NB4 (cell line): Measurements from ENCODE around the gene FBXO31.

Experiments
- DNase-seq: peaks from one replicate; pipeline ENCODE4 v3.0.0; 2010; ENCODE audit warnings: low read depth
- H3K4me3 ChIP-seq: one replicate; pipeline ENCODE4 v1.5.1; 2011; ENCODE audit warnings: mild to moderate bottlenecking, low read depth, low read length, moderate library complexity
- CTCF ChIP-seq: IDR thresholded peaks from one replicate; pipeline ENCODE4 v1.5.1; 2012; ENCODE audit warnings: low read depth, low read length
- MAX ChIP-seq: IDR thresholded peaks from 2 replicates; pipeline ENCODE4 v1.6.1; 2011; ENCODE audit warnings: low read depth, low read length
- MYC ChIP-seq: IDR thresholded peaks from 2 replicates; pipeline ENCODE4 v1.6.1; 2011; ENCODE audit warnings: low read depth, low read length
- POLR2A ChIP-seq: IDR thresholded peaks from 2 replicates; pipeline ENCODE4 v1.6.1; 2011; ENCODE audit warnings: mild to moderate bottlenecking; ENCODE audit not compliant: insufficient read length; ENCODE audit errors: extremely low read depth

Gene FBXO31

GRCh38 chr16:87412371-87412995 lies 28.9 kb upstream of the FBXO31 start:
- H3K4me3 ChIP-seq = no peak overlapping the region
- no peak for DNase-seq
- TF ChIP-seq MYC = no peak
- no peak for TF ChIP-seq MAX
- no peak for TF ChIP-seq CTCF
- TF ChIP-seq POLR2A = no peak

- no peak for TF ChIP-seq MAX
- TF ChIP-seq MYC = no peak
- TF ChIP-seq POLR2A = no peak
- no peak for TF ChIP-seq CTCF
- DNase-seq = no peak
- no peak overlapping the region for H3K4me3 ChIP-seq
Measured at GRCh38 chr16:87411375-87412271, 28.0 kb upstream of the FBXO31 start.

GRCh38 chr16:87410968-87411367 lies 27.4 kb upstream of the FBXO31 start:
- DNase-seq = no peak
- TF ChIP-seq MAX = no peak
- TF ChIP-seq POLR2A = no peak
- H3K4me3 ChIP-seq = no peak overlapping the region

- H3K4me3 ChIP-seq = no peak overlapping the region
- TF ChIP-seq MYC = no peak
- no peak for TF ChIP-seq POLR2A
- TF ChIP-seq MAX = no peak
- no peak for TF ChIP-seq CTCF
- DNase-seq = no peak
Measured at GRCh38 chr16:87410530-87410929, 27.0 kb upstream of the FBXO31 start.

GRCh38 chr16:87409781-87410180 lies 26.2 kb upstream of the FBXO31 start:
- no peak overlapping the region for H3K4me3 ChIP-seq
- TF ChIP-seq POLR2A (no peak), MYC (no peak), MAX (no peak), CTCF (no peak)
- DNase-seq = no peak

- no peak overlapping the region for H3K4me3 ChIP-seq
- DNase-seq = no peak
- TF ChIP-seq POLR2A (no peak), MYC (no peak), MAX (no peak), CTCF (no peak)
Measured at GRCh38 chr16:87409153-87409552, 25.6 kb upstream of the FBXO31 start.
